A549 (cell line): ENCODE data around the gene FAM136A. TPM values are rescaled to one million over a fixed set of nuclear protein-coding genes. Genes with fewer than 3 reads are reported as not detected.

ENCODE experiments used
- ATAC-seq, 2 experiments: fragments of 200-7000 bp in 1 of 2; fragments of >200 bp in 1 of 2; cut with Nextera tagmentation in 1 of 2; cut with Tn5 transposase in 1 of 2; 3 replicates each; pipeline versions ENCODE4 v1.8.0 to v1.9.1; 2018 to 2020; ENCODE audit warnings: mild to moderate bottlenecking in 1 of 2, moderate library complexity in 1 of 2
- CTCF ChIA-PET: fragments of 300-600 bp; sonication (Branson Sonifier 250); formaldehyde crosslinking; extraction: SDS; loops from one replicate; lab custom pipeline; 2021; ENCODE audit warnings: antibody characterized with exemption, inconsistent platforms; lab: Yijun Ruan, JAX
- POLR2A ChIA-PET: fragments of 350-600 bp; formaldehyde crosslinking; extraction: SDS; loops from one replicate; lab custom pipeline; 2021; ENCODE audit warnings: antibody characterized with exemption, inconsistent platforms; lab: Yijun Ruan, JAX
- DNase-seq, 2 experiments: peaks; one replicate each; pipeline versions ENCODE4 v3.0.0 to v3.0.0-alpha.2; 2011 to 2016; ENCODE audit warnings: low read depth in 1 of 2, low spot score in 1 of 2
- FAIRE-seq: peaks from 2 replicates; lab custom pipeline; 2011; peaks lifted over from hg19 to GRCh38; lab: Jason Lieb, UNC
- H3K27ac ChIP-seq, 2 experiments: fragments of >200 bp; sonication (Bioruptor Twin); formaldehyde crosslinking; 3 replicates each; pipeline ENCODE4 v1.5.1; 2016 to 2017
- H3K4me1 ChIP-seq: fragments of >200 bp; sonication (Bioruptor Twin); formaldehyde crosslinking; 3 replicates; pipeline ENCODE4 v1.6.1; 2016
- H3K4me2 ChIP-seq: fragments of >200 bp; sonication (Bioruptor Twin); formaldehyde crosslinking; 3 replicates; pipeline ENCODE4 v1.6.1; 2016
- H3K4me3 ChIP-seq: fragments of >200 bp; sonication (Bioruptor Twin); formaldehyde crosslinking; 3 replicates; pipeline ENCODE4 v1.5.1; 2016
- H3K9me3 ChIP-seq: fragments of >200 bp; sonication (Bioruptor Twin); formaldehyde crosslinking; 3 replicates; pipeline ENCODE4 v1.6.1; 2016
- BCL3 ChIP-seq: fragments of >200 bp; sonication (Bioruptor Twin); formaldehyde crosslinking; IDR thresholded peaks from 3 replicates; pipeline ENCODE4 v1.6.1; 2016
- CBX2 ChIP-seq: fragments of 200-600 bp; sonication (generic); IDR thresholded peaks from 2 replicates; pipeline ENCODE4 v1.6.1; 2016; ENCODE audit warnings: low read depth, mild to moderate bottlenecking, borderline replicate concordance
- CHD2 ChIP-seq: fragments of 150-350 bp; IDR thresholded peaks from 2 replicates; pipeline ENCODE4 v1.6.1; 2014; ENCODE audit warnings: low read length; ENCODE audit not compliant: partially characterized antibody
- CHD4 ChIP-seq: fragments of 200-600 bp; sonication (generic); IDR thresholded peaks from 2 replicates; pipeline ENCODE4 v1.6.1; 2016; ENCODE audit warnings: antibody characterized with exemption, mild to moderate bottlenecking, borderline replicate concordance
- CTCF ChIP-seq: fragments of >200 bp; sonication (Bioruptor Twin); formaldehyde crosslinking; IDR thresholded peaks from 3 replicates; pipeline ENCODE4 v1.5.1; 2016
- EHF ChIP-seq: fragments of 250-450 bp; sonication (Bioruptor Pico); IDR thresholded peaks from 2 replicates; pipeline ENCODE4 v1.5.0; 2020; ENCODE audit warnings: mild to moderate bottlenecking
- EHMT2 ChIP-seq: fragments of 200-600 bp; sonication (generic); IDR thresholded peaks from 2 replicates; pipeline ENCODE4 v1.6.1; 2016; ENCODE audit warnings: antibody characterized with exemption, low read depth, mild to moderate bottlenecking, moderate library complexity
- EP300 ChIP-seq, 2 experiments: fragments of >200 bp; sonication (Bioruptor Twin); formaldehyde crosslinking; IDR thresholded peaks; 2 replicates in 1 of 2; 3 replicates in 1 of 2; pipeline ENCODE4 v1.6.1; 2016 to 2017
- FOSB ChIP-seq: fragments of 250-450 bp; sonication (Bioruptor Pico); IDR thresholded peaks from 2 replicates; pipeline ENCODE4 v1.5.0; 2020; ENCODE audit warnings: mild to moderate bottlenecking, moderate library complexity
- GATA3 ChIP-seq: IDR thresholded peaks from 2 replicates; pipeline ENCODE4 v1.6.1; 2012; ENCODE audit warnings: borderline replicate concordance
- HDAC2 ChIP-seq: fragments of 200-600 bp; sonication (generic); IDR thresholded peaks from 2 replicates; pipeline ENCODE4 v1.6.1; 2016
- HEYL ChIP-seq: fragments of 250-450 bp; sonication (Bioruptor Pico); IDR thresholded peaks from 2 replicates; pipeline ENCODE4 v1.8.0; 2021; ENCODE audit warnings: mild to moderate bottlenecking, moderate library complexity
- HOXB13 ChIP-seq: fragments of 250-450 bp; sonication (Bioruptor Pico); IDR thresholded peaks from 2 replicates; pipeline ENCODE4 v1.5.0; 2020; ENCODE audit warnings: low read depth, mild to moderate bottlenecking, moderate library complexity
- JUN ChIP-seq, 2 experiments: fragments of >200 bp; sonication (Bioruptor Twin); formaldehyde crosslinking; IDR thresholded peaks; 2 replicates in 1 of 2; 3 replicates in 1 of 2; pipeline ENCODE4 v1.6.1; 2016 to 2017
- KDM1A ChIP-seq: fragments of 200-600 bp; sonication (generic); IDR thresholded peaks from 2 replicates; pipeline ENCODE4 v1.6.1; 2016; ENCODE audit warnings: low read depth, mild to moderate bottlenecking
- KDM5A ChIP-seq: fragments of 200-600 bp; sonication (generic); IDR thresholded peaks from 2 replicates; pipeline ENCODE4 v1.6.1; 2016; ENCODE audit warnings: antibody characterized with exemption, mild to moderate bottlenecking
- MAFK ChIP-seq: fragments of 450-650 bp; IDR thresholded peaks from 2 replicates; pipeline ENCODE4 v1.6.1; 2014; ENCODE audit not compliant: partially characterized antibody
- MAX ChIP-seq: IDR thresholded peaks from 2 replicates; pipeline ENCODE4 v1.6.1; 2012
- MYC ChIP-seq: IDR thresholded peaks from 2 replicates; pipeline ENCODE4 v1.6.1; 2012; ENCODE audit warnings: mild to moderate bottlenecking, inconsistent platforms, low read length, improper control_type of control experiment, borderline replicate concordance
- NR3C1 ChIP-seq: fragments of >200 bp; sonication (Bioruptor Twin); formaldehyde crosslinking; IDR thresholded peaks from 3 replicates; pipeline ENCODE4 v1.6.1; 2017
- POLR2AphosphoS2 ChIP-seq: conservative IDR thresholded peaks from 2 replicates; pipeline ENCODE4 v1.6.1; 2012; ENCODE audit warnings: low read length, improper control_type of control experiment, inconsistent platforms
- REST ChIP-seq: fragments of 200-600 bp; sonication (generic); IDR thresholded peaks from 2 replicates; pipeline ENCODE4 v1.6.1; 2016; ENCODE audit warnings: antibody characterized with exemption, mild to moderate bottlenecking, moderate library complexity
- TFCP2L1 ChIP-seq: fragments of 250-450 bp; sonication (Bioruptor Pico); IDR thresholded peaks from 2 replicates; pipeline ENCODE4 v1.5.0; 2021; ENCODE audit warnings: mild to moderate bottlenecking
- TP53 ChIP-seq: fragments of 250-450 bp; sonication (Bioruptor Pico); IDR thresholded peaks from 2 replicates; pipeline ENCODE4 v1.5.0; 2021; ENCODE audit warnings: mild to moderate bottlenecking, moderate library complexity
- USF2 ChIP-seq: fragments of 450-650 bp; IDR thresholded peaks from 2 replicates; pipeline ENCODE4 v1.6.1; 2014; ENCODE audit warnings: antibody characterized with exemption
- ZFP36 ChIP-seq: fragments of 450-650 bp; IDR thresholded peaks from 2 replicates; pipeline ENCODE4 v1.6.1; 2014; ENCODE audit warnings: borderline replicate concordance; ENCODE audit not compliant: partially characterized antibody
- ZNF302 ChIP-seq: fragments of 250-450 bp; sonication (Bioruptor Pico); IDR thresholded peaks from 2 replicates; pipeline ENCODE4 v1.9.0; 2021; ENCODE audit warnings: inconsistent platforms, mild to moderate bottlenecking, moderate library complexity
- ZSCAN20 ChIP-seq: fragments of 250-450 bp; sonication (Bioruptor Pico); IDR thresholded peaks from 2 replicates; pipeline ENCODE4 v1.8.0; 2022; ENCODE audit warnings: mild to moderate bottlenecking, moderate library complexity
- WGBS: methylation state at CpG from one replicate; pipeline ENCODE4 v1.1.6; 2017; ENCODE audit errors: missing lambda C conversion rate; 5-methylcytosine and 5-hydroxymethylcytosine counted together
- polyA plus RNA-seq, 4 experiments: library from polyadenylated mRNA; depleted of rRNA in 3 of 4; stranded (reverse); fragments of >200 nt; fragmentation: RNase III in 1 of 4; extraction: RNeasy Plus Mini Kit Qiagen cat#74134 plus additional on column Dnase treatment in 1 of 4; gene quantifications; 2 replicates in 3 of 4; 3 replicates in 1 of 4; pipeline ENCODE4 v1.2.3, GENCODE V29; 2011 to 2017

Gene FAM136A
- polyA plus RNA-seq, 2 of the 4 experiments (the other 2 are of a cell fraction): 117 to 119 TPM

- Histone ChIP-seq H3K27ac (no peak overlapping the region), H3K4me2 (no peak overlapping the region), H3K4me3 (no peak overlapping the region), H3K4me1 (no peaks in the 10 kb centered on the region), H3K9me3 (no peaks in the 10 kb centered on the region)
- TF ChIP-seq CHD2: no peak
- CTCF ChIA-PET: interaction anchor here (1.0 to 14.4 kb wide), 7 partner anchors 7 to 337 kb away, joined by 3 to 322 read pairs (median 23); partner anchors contain the start of gene FAM136A
- 84% methylated on average over 3 of the region's 3 CpGs for WGBS
- no peak for DNase-seq
- ATAC-seq: peak in 1 of 2 experiments; percentile 38; a peak in 1 of 6 replicates
- FAIRE-seq: no peak
- POLR2A ChIA-PET: no interaction called here
These were observed 9.0 kb upstream of the FAM136A start for GRCh38 chr2:70310899-70311298.

- CTCF ChIA-PET: interaction anchor here (0.7 to 14.4 kb wide), 16 partner anchors 11 to 641 kb away, joined by 3 to 322 read pairs (median 23); partner anchors contain the start of genes ADD2, FIGLA and SNRPG
- no peak for ATAC-seq
- Histone ChIP-seq H3K4me1 (peaks cover 6% of the 10 kb centered on the region), H3K4me2 (no peak overlapping the region), H3K4me3 (no peak overlapping the region), H3K27ac (no peak overlapping the region), H3K9me3 (peaks cover 7% of the 10 kb centered on the region; the same call in 1 of the 3 replicates)
- WGBS: 63% methylated on average over 3 of the region's 3 CpGs
- POLR2A ChIA-PET: interaction anchor here (0.7 to 1.5 kb wide), 2 partner anchors 12 to 241 kb away, joined by 6 to 7 read pairs; partner anchors contain the start of gene SNRPG
- FAIRE-seq: no peak
- TF ChIP-seq MAX: no peak
- no peak for TF ChIP-seq ZFP36
- TF ChIP-seq GATA3: no peak
- TF ChIP-seq EP300 (IDR thresholded peaks at IDR 0.05): no peak
- TF ChIP-seq EHF (CRISPR knock-in tag): no peak
- no peak for TF ChIP-seq TP53 (CRISPR knock-in tag)
- no peak for TF ChIP-seq USF2
- TF ChIP-seq ZSCAN20 (CRISPR knock-in tag): no peak
- no peak for TF ChIP-seq CTCF
- TF ChIP-seq POLR2AphosphoS2: no peak
- TF ChIP-seq MAFK: no peak
- TF ChIP-seq HDAC2: no peak
- no peak for TF ChIP-seq JUN (IDR thresholded peaks at IDR 0.05)
- no peak for TF ChIP-seq KDM5A
- DNase-seq: no peak
These were observed 3.7 kb upstream of the FAM136A start for GRCh38 chr2:70305531-70305930.

GRCh38 chr2:70304498-70304897 lies 2.6 kb upstream of the FAM136A start:
- no peak for FAIRE-seq
- no peak for DNase-seq
- POLR2A ChIA-PET: interaction anchor here (0.6 to 1.3 kb wide), 6 partner anchors 8 to 480 kb away, joined by 3 to 7 read pairs (median 3); partner anchors contain the start of gene SNRPG
- TF ChIP-seq FOSB (CRISPR knock-in tag): no peak
- no peak for TF ChIP-seq MYC
- no peak for TF ChIP-seq HOXB13 (CRISPR knock-in tag)
- no peak for TF ChIP-seq ZNF302 (CRISPR knock-in tag)
- TF ChIP-seq KDM1A: no peak
- no peak for TF ChIP-seq TFCP2L1 (CRISPR knock-in tag)
- TF ChIP-seq HEYL (CRISPR knock-in tag): no peak
- TF ChIP-seq EHMT2: no peak
- TF ChIP-seq REST: no peak
- no peak for TF ChIP-seq ZSCAN20 (CRISPR knock-in tag)
- TF ChIP-seq JUN (IDR thresholded peaks at IDR 0.05): no peak
- no peak for TF ChIP-seq CBX2
- TF ChIP-seq NR3C1: no peak
- TF ChIP-seq POLR2AphosphoS2: no peak
- no peak for TF ChIP-seq CHD4
- no peak for TF ChIP-seq KDM5A
- no peak for TF ChIP-seq BCL3

More at GRCh38 chr2:70304498-70304897, 2.6 kb upstream of the FAM136A start:
- Histone ChIP-seq H3K4me3 (no peak overlapping the region), H3K4me2 (no peak overlapping the region), H3K4me1 (peaks cover 6% of the 10 kb centered on the region), H3K27ac (no peak overlapping the region), H3K9me3 (peaks cover 7% of the 10 kb centered on the region; the same call in 1 of the 3 replicates)
- CTCF ChIA-PET: interaction anchor here (0.6 to 14.4 kb wide), 75 partner anchors 10 to 681 kb away, joined by 3 to 322 read pairs (median 4); partner anchors contain the start of genes ADD2, FIGLA, SNRPG and TGFA
- WGBS: 56% methylated on average over 4 of the region's 4 CpGs
- no peak for ATAC-seq
